Thoracic aorta (tissue), 2 donors: Measurements from ENCODE around the gene P2RX1. TPM values are rescaled to one million over a fixed set of nuclear protein-coding genes. Genes with fewer than 3 reads are reported as not detected.

ENCODE experiments used
- ATAC-seq: fragments of 150-250 bp; one replicate; pipeline ENCODE4 v1.8.0; 2017; ENCODE audit warnings: low read depth; ENCODE audit not compliant: insufficient number of reproducible peaks, low FRiP score
- DNase-seq: peaks from one replicate; pipeline ENCODE4 v3.0.0-alpha.2; 2020; ENCODE audit warnings: low spot score
- H3K27ac ChIP-seq, 2 donors: fragments of 200-600 bp; sonication (generic); 1 replicate in 1 of 2; 2 replicates in 1 of 2; pipeline ENCODE4 v1.5.1; 2016; ENCODE audit warnings: mild to moderate bottlenecking in 2 of 2, moderate library complexity in 2 of 2
- H3K27me3 ChIP-seq: fragments of 200-600 bp; sonication (generic); replicated peaks from 2 replicates; pipeline ENCODE4 v1.6.0; 2016; ENCODE audit warnings: mild to moderate bottlenecking; ENCODE audit not compliant: insufficient read depth
- H3K36me3 ChIP-seq: fragments of 200-600 bp; sonication (generic); one replicate; pipeline ENCODE4 v1.5.1; 2016
- H3K4me1 ChIP-seq, 2 donors: fragments of 200-600 bp; sonication (generic); 1 replicate in 1 of 2; 2 replicates in 1 of 2; pipeline versions ENCODE4 v1.5.1 to v1.6.0; 2016; ENCODE audit warnings: low read depth in 2 of 2, mild to moderate bottlenecking in 1 of 2; ENCODE audit not compliant: control insufficient read depth in 1 of 2
- H3K4me3 ChIP-seq: fragments of 200-600 bp; sonication (generic); 2 replicates; pipeline ENCODE4 v1.5.1; 2016; ENCODE audit warnings: mild to moderate bottlenecking
- H3K9me3 ChIP-seq: fragments of 200-600 bp; sonication (generic); 2 replicates; pipeline ENCODE4 v1.5.1; 2016
- CTCF ChIP-seq: fragments of 200-600 bp; sonication (generic); IDR thresholded peaks from one replicate; pipeline ENCODE4 v1.5.1; 2019; ENCODE audit warnings: antibody characterized with exemption
- total RNA-seq, 2 donors: library from RNA; depleted of rRNA; stranded (reverse); fragments of >200 nt; gene quantifications; one replicate each; pipeline versions ENCODE4 v1.1.0 to v1.2.3, GENCODE V29; 2016

The P2RX1 gene
- total RNA-seq, 2 donors from 2014 or later = 0.63 to 7.3 TPM

DNA sequence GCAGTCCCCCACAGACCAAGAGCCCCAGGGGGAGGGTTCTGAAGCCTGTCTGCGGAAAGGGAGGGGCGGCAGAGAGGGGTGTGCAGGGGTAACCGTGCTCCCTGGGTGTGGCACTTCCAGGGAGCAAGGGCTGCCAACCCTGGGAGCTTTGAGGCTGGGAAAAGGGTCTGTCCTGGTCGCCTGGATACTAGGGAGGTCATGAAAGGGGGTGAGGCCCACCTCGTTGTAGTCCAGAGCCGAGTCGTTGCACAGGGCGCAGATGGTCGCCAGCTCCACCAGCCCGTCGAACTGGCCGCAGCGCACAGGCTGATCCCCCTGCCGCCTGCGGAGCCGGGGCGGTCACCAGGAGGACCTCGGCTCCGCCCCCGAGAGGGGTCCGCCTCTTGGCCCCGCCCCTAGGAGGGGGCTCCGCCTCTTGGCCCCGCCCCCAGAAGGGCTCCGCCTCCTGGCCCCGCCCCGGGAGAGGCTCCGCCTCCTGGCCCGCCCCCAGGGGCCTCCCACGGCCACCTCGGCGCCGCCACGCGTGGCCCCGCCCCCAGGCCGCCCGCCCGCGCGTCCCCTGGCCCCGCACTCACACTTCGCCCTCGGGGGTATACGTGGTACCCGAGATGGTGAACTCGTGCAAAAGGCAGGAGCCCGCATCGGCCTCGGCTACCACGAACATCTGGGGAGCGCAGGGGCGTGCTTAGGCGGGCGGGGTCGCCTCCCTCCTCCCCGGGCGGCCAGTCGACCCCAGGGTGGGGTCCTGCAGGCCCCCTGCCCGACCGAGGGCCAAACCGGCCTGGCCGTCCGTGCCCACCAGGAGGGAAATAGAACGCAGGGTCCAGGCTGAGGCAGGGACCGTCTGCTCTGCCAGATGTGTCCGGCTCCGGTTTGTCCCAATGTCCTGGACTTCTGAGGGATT, 28.5 kb upstream of the P2RX1 start:
- peaks cover 22% of the 10 kb centered on the region for H3K36me3 ChIP-seq
- no peak for ATAC-seq
- TF ChIP-seq CTCF = no peak

DNA sequence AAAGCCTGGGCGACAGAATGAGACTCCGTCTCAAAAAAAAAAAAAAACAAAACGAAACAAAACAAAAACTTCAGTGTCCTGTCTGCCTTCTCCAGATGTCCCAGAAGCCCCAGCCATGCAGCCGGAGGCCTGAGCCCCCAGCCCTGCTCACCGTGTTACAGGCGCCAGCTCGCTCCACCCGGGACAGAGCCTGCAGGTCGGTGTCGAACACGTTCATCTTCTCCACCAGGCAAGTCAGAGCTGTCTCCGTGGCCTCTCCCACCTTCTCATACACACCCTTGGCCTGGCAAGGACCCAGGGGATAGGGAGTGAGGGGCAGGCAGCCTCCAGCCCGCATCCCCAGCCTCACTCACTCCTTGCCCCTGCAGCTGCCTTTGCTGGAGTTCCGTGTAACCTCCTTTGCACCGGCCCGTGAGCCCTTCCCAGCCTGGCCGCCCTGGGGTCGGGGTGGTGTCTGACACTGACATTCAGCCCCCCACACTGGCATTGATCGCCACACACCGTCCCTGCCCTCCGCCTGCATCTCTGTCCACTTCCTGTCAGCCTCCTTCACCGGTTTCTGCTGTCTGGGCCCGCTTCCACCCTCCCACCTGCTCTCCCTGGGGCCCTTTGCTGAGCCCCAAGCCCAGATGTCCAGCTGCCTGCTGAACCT, 27.1 kb upstream of the P2RX1 start:
- Histone ChIP-seq H3K36me3 (peaks cover 22% of the 10 kb centered on the region), H3K4me3 (no peak overlapping the region), H3K27me3 (no peaks in the 10 kb centered on the region), H3K27ac (no peak overlapping the region), H3K4me1 (no peaks in the 10 kb centered on the region), H3K9me3 (no peaks in the 10 kb centered on the region)
- ATAC-seq (no peak), DNase-seq (no peak)
- no peak for TF ChIP-seq CTCF

More for the DNA sequence above, 28.5 kb upstream of the P2RX1 start:
- Histone ChIP-seq H3K27ac (no peak overlapping the region), H3K4me1 (no peaks in the 10 kb centered on the region), H3K4me3 (peak overlapping the region; percentile 35), H3K27me3 (no peaks in the 10 kb centered on the region), H3K9me3 (no peaks in the 10 kb centered on the region)
- DNase-seq = no peak

- no peak for TF ChIP-seq CTCF
- no peaks in the 10 kb centered on the region for H3K9me3 ChIP-seq
- no peak for ATAC-seq
These were observed 24.9 kb upstream of the P2RX1 start for GRCh38 chr17:3940965-3941698.

DNA sequence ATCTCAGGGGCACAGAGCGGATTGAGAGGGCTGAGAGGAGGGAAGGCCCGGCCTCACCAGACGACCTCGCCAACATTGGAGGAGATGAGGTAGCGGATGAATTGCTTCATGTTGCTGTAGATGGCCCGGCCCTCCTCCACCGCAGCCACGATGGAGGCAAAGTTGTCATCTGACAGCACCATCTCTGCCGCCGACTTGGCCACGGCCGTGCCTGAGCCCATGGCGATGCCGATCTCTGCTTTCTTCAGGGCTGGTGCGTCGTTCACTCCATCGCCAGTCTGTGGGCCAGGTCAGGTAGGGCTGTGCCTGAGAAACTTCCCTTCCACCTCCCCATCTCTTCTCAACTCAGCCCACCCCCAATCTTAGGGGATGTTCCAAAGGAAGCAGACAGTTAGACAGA, 21.1 kb upstream of the P2RX1 start:
- Histone ChIP-seq H3K36me3 (peaks cover 35% of the 10 kb centered on the region), H3K27me3 (no peaks in the 10 kb centered on the region), H3K9me3 (no peaks in the 10 kb centered on the region), H3K4me1 (peaks cover 0 to 5% of the 10 kb centered on the region in 2 donors), H3K27ac (no peak overlapping the region), H3K4me3 (no peak overlapping the region)
- TF ChIP-seq CTCF = no peak
- no peak for DNase-seq
- no peak for ATAC-seq

More at GRCh38 chr17:3940965-3941698, 24.9 kb upstream of the P2RX1 start:
- Histone ChIP-seq H3K36me3 (peaks cover 35% of the 10 kb centered on the region), H3K4me3 (no peak overlapping the region), H3K27ac (no peak overlapping the region), H3K27me3 (no peaks in the 10 kb centered on the region), H3K4me1 (peaks cover 0 to 4% of the 10 kb centered on the region in 2 donors)
- DNase-seq = no peak
